GM23248 (cell line): ENCODE measurements around the gene LSM3.

Experiments
- EZH2 ChIP-seq: fragments of 200-600 bp; sonication (generic); IDR thresholded peaks from 2 replicates; pipeline ENCODE4 v1.6.1; 2018; ENCODE audit warnings: antibody characterized with exemption, mild to moderate bottlenecking; ENCODE audit not compliant: insufficient read depth, poor library complexity, severe bottlenecking
- EZH2phosphoT487 ChIP-seq: fragments of 200-600 bp; sonication (generic); IDR thresholded peaks from 2 replicates; pipeline ENCODE4 v1.6.1; 2018; ENCODE audit warnings: antibody characterized with exemption, moderate library complexity, mild to moderate bottlenecking, low read depth; ENCODE audit not compliant: insufficient read depth

DNA sequence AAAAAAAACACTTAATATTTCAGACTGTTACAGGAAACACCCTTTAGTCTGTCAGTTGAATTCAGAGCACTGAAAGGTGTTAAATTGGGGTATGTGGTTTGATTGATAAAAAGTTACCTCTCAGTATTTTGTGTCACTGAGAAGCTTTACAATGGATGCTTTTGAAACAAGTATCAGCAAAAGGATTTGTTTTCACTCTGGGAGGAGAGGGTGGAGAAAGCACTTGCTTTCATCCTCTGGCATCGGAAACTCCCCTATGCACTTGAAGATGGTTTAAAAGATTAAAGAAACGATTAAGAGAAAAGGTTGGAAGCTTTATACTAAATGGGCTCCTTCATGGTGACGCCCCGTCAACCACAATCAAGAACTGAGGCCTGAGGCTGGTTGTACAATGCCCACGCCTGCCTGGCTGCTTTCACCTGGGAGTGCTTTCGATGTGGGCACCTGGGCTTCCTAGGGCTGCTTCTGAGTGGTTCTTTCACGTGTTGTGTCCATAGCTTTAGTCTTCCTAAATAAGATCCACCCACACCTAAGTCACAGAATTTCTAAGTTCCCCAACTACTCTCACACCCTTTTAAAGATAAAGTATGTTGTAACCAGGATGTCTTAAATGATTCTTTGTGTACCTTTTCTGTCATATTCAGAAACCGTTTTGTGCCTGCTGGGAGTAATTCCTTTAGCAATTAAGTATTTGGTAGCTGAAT lies 35.9 kb upstream of the LSM3 start:
- TF ChIP-seq EZH2 (no peak), EZH2phosphoT487 (no peak)
